Fibroblast of skin of scalp (primary cell): Measurements from ENCODE around the gene VANGL1.

Experiments
- DNase-seq: peaks from one replicate; pipeline ENCODE4 v3.0.0-alpha.2; 2013

VANGL1 gene

GRCh38 chr1:115705963-115706362, 64.2 kb downstream of the VANGL1 start:
- DNase-seq, result no peak

GRCh38 chr1:115706587-115707425, 65.0 kb downstream of the VANGL1 start:
- DNase-seq, result peak; percentile 63

- DNase-seq, result no peak
These were observed 69.3 kb downstream of the VANGL1 start for GRCh38 chr1:115710859-115711624.

GRCh38 chr1:115712911-115713609, 71.3 kb downstream of the VANGL1 start:
- DNase-seq, result no peak

- no peak for DNase-seq
These were observed 72.1 kb downstream of the VANGL1 start for GRCh38 chr1:115713906-115714305.

- no peak for DNase-seq
These were observed 72.9 kb downstream of the VANGL1 start for GRCh38 chr1:115714572-115715141.

- peak; percentile 33 for DNase-seq
These were observed 75.8 kb downstream of the VANGL1 start for GRCh38 chr1:115717541-115717940.

GRCh38 chr1:115718011-115718754, 76.4 kb downstream of the VANGL1 start:
- DNase-seq, result no peak

GRCh38 chr1:115719285-115719684, 77.5 kb downstream of the VANGL1 start:
- DNase-seq, result no peak

- no peak for DNase-seq
These were observed 80.5 kb downstream of the VANGL1 start for GRCh38 chr1:115722221-115722620.

- DNase-seq, result no peak
These were observed 82.0 kb downstream of the VANGL1 start for GRCh38 chr1:115723756-115724155.

GRCh38 chr1:115725600-115725999, 83.8 kb downstream of the VANGL1 start:
- no peak for DNase-seq

- no peak for DNase-seq
These were observed 84.4 kb downstream of the VANGL1 start for GRCh38 chr1:115726161-115726560.

- no peak for DNase-seq
These were observed 84.8 kb downstream of the VANGL1 start for GRCh38 chr1:115726570-115726969.

GRCh38 chr1:115727706-115728249, 86.0 kb downstream of the VANGL1 start:
- DNase-seq, result peak; percentile 92

- DNase-seq, result no peak
These were observed 86.6 kb downstream of the VANGL1 start for GRCh38 chr1:115728341-115728740.

GRCh38 chr1:115729756-115730155, 88.0 kb downstream of the VANGL1 start:
- no peak for DNase-seq

- no peak for DNase-seq
These were observed 90.5 kb downstream of the VANGL1 start for GRCh38 chr1:115732316-115732715.

- DNase-seq, result no peak
These were observed 99.0 kb downstream of the VANGL1 start for GRCh38 chr1:115740811-115741210.

GRCh38 chr1:115744646-115745275, 103.0 kb downstream of the VANGL1 start:
- DNase-seq, result no peak

GRCh38 chr1:115746021-115746690, 104.4 kb downstream of the VANGL1 start:
- no peak for DNase-seq
